ENCODE results near the gene ELL2. TPM values are rescaled to one million over a fixed set of nuclear protein-coding genes. Genes with fewer than 3 reads are reported as not detected.

Gene ELL2
- total RNA-seq, 4 donors from 2014 or later: 32.4 to 50.3 (median 45.1) TPM

- intact Hi-C loops (cut with DNase I; ENCODE audit: low total_unique reads): loop anchor here (10.0 kb wide), 1 partner anchor 372 kb away; no protein-coding TSS in a partner anchor
- 42 to 46% methylated on average over 8 of the region's 8 CpGs for WGBS, 2 donors
- no peak for DNase-seq (ENCODE audit: low spot score in 2 of 2)
- TF ChIP-seq CTCF (IDR thresholded peaks at IDR 0.05) (no peak), POLR2A (IDR thresholded peaks at IDR 0.05) (no peak)
- peak overlapping the region; percentile 86 for H3K4me3 ChIP-seq (ENCODE audit: low read depth, poor library complexity, severe bottlenecking)
These were observed 773 bp upstream of the ELL2 start for GRCh38 chr5:95962475-95962773.

GRCh38 chr5:95960667-95961616, 709 bp downstream of the ELL2 start:
- WGBS, 2 donors: 0 to 1% methylated on average over 25 to 50 of the region's 90 CpGs
- intact Hi-C loops (cut with DNase I; ENCODE audit: low total_unique reads): loop anchor here (10.0 kb wide), 1 partner anchor 374 kb away; no protein-coding TSS in a partner anchor
- TF ChIP-seq POLR2A (IDR thresholded peaks at IDR 0.05): no peak
- TF ChIP-seq CTCF (IDR thresholded peaks at IDR 0.05): peak in 1 of 3 donors; percentile 7
- peak; percentile 53 to 93 for DNase-seq (ENCODE audit: low spot score in 2 of 2)
- H3K4me3 ChIP-seq (ENCODE audit: low read depth, poor library complexity, severe bottlenecking): peak overlapping the region; percentile 86

- H3K4me3 ChIP-seq (ENCODE audit: low read depth, poor library complexity, severe bottlenecking): peak overlapping the region; percentile 86
- intact Hi-C loops (cut with DNase I; ENCODE audit: low total_unique reads): loop anchor here (10.0 kb wide), 2 partner anchors 95 to 375 kb away; no protein-coding TSS in a partner anchor
- TF ChIP-seq CTCF (IDR thresholded peaks at IDR 0.05) (no peak), POLR2A (IDR thresholded peaks at IDR 0.05) (no peak)
- DNase-seq (ENCODE audit: low spot score in 2 of 2): peak in 1 of 2 donors; percentile 85
- WGBS, 2 donors: 9 to 15% methylated on average over 26 of the region's 26 CpGs
These were observed 1.6 kb downstream of the ELL2 start for GRCh38 chr5:95959888-95960666.

GRCh38 chr5:95959051-95959887, 2.4 kb downstream of the ELL2 start:
- TF ChIP-seq CTCF (IDR thresholded peaks at IDR 0.05): no peak
- no peak for TF ChIP-seq POLR2A (IDR thresholded peaks at IDR 0.05)
- intact Hi-C loops (cut with DNase I; ENCODE audit: low total_unique reads): loop anchor here (10.0 kb wide), 1 partner anchor 94 kb away; no protein-coding TSS in a partner anchor
- 55 to 58% methylated on average over 9 of the region's 9 CpGs for WGBS, 2 donors
- H3K4me3 ChIP-seq (ENCODE audit: low read depth, poor library complexity, severe bottlenecking): peak overlapping the region; percentile 86
- no peak for DNase-seq (ENCODE audit: low spot score in 2 of 2)
